ENCODE results near the gene GPR37L1.

- TF ChIP-seq CTCF (IDR thresholded peaks at IDR 0.05; ENCODE audit: low read length) (no peak), EZH2 (optimal IDR thresholded peaks at IDR 0.05; ENCODE audit: low read depth, low read length) (no peak), EZH2phosphoT487 (IDR thresholded peaks at IDR 0.05; ENCODE audit: low read length) (no peak)
Measured at GRCh38 chr1:202179828-202180750, 57.4 kb downstream of the GPR37L1 start.
